Gastroesophageal sphincter (tissue), 4 donors: ENCODE measurements around the gene BRINP3. TPM values are rescaled to one million over a fixed set of nuclear protein-coding genes. Genes with fewer than 3 reads are reported as not detected.

ENCODE experiments used
- ATAC-seq: fragments of 150-250 bp; one replicate; pipeline ENCODE4 v1.9.1; 2016; ENCODE audit warnings: mild to moderate bottlenecking, moderate library complexity
- H3K27ac ChIP-seq, 4 donors: fragments of 200-600 bp; sonication (generic) in 3 of 4; 1 replicate in 3 of 4; 2 replicates in 1 of 4; pipeline ENCODE4 v1.5.1; 2016 to 2019
- H3K27me3 ChIP-seq: fragments of 200-600 bp; sonication (generic); one replicate; pipeline ENCODE4 v1.5.1; 2019
- H3K36me3 ChIP-seq, 2 donors: fragments of 200-600 bp; sonication (generic); one replicate each; pipeline ENCODE4 v1.5.1; 2019; ENCODE audit warnings: control low read depth in 1 of 2
- H3K4me1 ChIP-seq, 3 donors: fragments of 200-600 bp; sonication (generic); 1 replicate in 2 of 3; 2 replicates in 1 of 3; pipeline ENCODE4 v1.5.1; 2016 to 2019; ENCODE audit warnings: control low read depth in 2 of 3
- H3K4me3 ChIP-seq, 2 donors: fragments of 200-600 bp; sonication (generic); one replicate each; pipeline ENCODE4 v1.5.1; 2019; ENCODE audit warnings: mild to moderate bottlenecking in 1 of 2, moderate library complexity in 1 of 2
- H3K9me3 ChIP-seq, 3 donors: fragments of 200-600 bp; sonication (generic); one replicate each; pipeline ENCODE4 v1.5.1; 2017 to 2019; ENCODE audit warnings: control low read depth in 2 of 3
- EP300 ChIP-seq: sonication (generic); formaldehyde crosslinking; IDR thresholded peaks from one replicate; pipeline ENCODE4 v1.6.1; 2017; ENCODE audit warnings: antibody characterized with exemption, mild to moderate bottlenecking
- POLR2A ChIP-seq, 2 donors: fragments of 450-650 bp; IDR thresholded peaks; one replicate each; pipeline ENCODE4 v1.6.1; 2017; ENCODE audit warnings: antibody characterized with exemption in 2 of 2, mild to moderate bottlenecking in 2 of 2, moderate library complexity in 1 of 2
- POLR2AphosphoS5 ChIP-seq: sonication (generic); formaldehyde crosslinking; IDR thresholded peaks from one replicate; pipeline ENCODE4 v1.6.1; 2017; ENCODE audit warnings: antibody characterized with exemption
- WGBS, 2 donors: methylation state at CpG; one replicate each; pipeline ENCODE4 v1.1.5; 2018; ENCODE audit warnings: low coverage in 1 of 2; 5-methylcytosine and 5-hydroxymethylcytosine counted together
- total RNA-seq, 4 donors: library from RNA; depleted of rRNA; stranded (reverse); fragments of >200 nt; gene quantifications; one replicate each; pipeline ENCODE4 v1.1.0, GENCODE V29; 2016
- TF ChIP-seq, protein P1 (sequence below), 4 experiments: fragments of 200-600 bp in 2 of 4; fragments of 450-650 bp in 2 of 4; sonication (generic) in 1 of 4; IDR thresholded peaks; one replicate each; pipeline ENCODE4 v1.5.1; 2017 to 2019; ENCODE audit warnings: antibody characterized with exemption in 4 of 4, mild to moderate bottlenecking in 2 of 4, moderate library complexity in 2 of 4

The BRINP3 gene
- total RNA-seq, 4 donors from 2014 or later, result 6.7 to 24.7 (median 12.0) TPM

DNA sequence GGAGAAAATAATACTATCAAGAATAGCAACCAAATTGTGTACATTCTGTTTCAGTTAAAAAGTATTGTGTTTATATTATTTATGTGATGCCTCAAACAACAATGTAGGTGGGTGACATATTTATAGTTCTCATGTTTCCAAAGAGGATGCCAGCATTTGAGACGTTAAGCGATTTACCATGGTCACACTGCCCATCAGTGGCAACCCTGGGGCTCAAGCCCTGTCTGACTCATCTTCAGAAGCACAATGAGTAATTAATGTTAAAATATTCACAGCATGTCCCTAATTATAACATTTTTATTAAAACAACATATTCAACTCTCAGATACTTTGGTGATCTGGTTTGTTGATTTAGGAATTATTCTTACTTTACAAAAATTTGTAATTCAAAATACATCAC lies 409.4 kb downstream of the BRINP3 start:
- no peaks in the 10 kb centered on the region for H3K9me3 ChIP-seq
- no peaks in the 10 kb centered on the region for H3K36me3 ChIP-seq
- no peaks in the 10 kb centered on the region for H3K27me3 ChIP-seq
- H3K4me1 ChIP-seq, result no peaks in the 10 kb centered on the region
- H3K4me3 ChIP-seq, result no peak overlapping the region
- 49 to 70% methylated on average over 2 of the region's 2 CpGs for WGBS, 2 donors
- no peak overlapping the region for H3K27ac ChIP-seq
- ATAC-seq, result no peak
- TF ChIP-seq POLR2A (IDR thresholded peaks at IDR 0.05), result no peak
- no peak for TF ChIP-seq EP300
- TF ChIP-seq POLR2AphosphoS5, result no peak
- TF ChIP-seq, protein P1, sequence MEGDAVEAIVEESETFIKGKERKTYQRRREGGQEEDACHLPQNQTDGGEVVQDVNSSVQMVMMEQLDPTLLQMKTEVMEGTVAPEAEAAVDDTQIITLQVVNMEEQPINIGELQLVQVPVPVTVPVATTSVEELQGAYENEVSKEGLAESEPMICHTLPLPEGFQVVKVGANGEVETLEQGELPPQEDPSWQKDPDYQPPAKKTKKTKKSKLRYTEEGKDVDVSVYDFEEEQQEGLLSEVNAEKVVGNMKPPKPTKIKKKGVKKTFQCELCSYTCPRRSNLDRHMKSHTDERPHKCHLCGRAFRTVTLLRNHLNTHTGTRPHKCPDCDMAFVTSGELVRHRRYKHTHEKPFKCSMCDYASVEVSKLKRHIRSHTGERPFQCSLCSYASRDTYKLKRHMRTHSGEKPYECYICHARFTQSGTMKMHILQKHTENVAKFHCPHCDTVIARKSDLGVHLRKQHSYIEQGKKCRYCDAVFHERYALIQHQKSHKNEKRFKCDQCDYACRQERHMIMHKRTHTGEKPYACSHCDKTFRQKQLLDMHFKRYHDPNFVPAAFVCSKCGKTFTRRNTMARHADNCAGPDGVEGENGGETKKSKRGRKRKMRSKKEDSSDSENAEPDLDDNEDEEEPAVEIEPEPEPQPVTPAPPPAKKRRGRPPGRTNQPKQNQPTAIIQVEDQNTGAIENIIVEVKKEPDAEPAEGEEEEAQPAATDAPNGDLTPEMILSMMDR (IDR thresholded peaks at IDR 0.05), result no peak

DNA sequence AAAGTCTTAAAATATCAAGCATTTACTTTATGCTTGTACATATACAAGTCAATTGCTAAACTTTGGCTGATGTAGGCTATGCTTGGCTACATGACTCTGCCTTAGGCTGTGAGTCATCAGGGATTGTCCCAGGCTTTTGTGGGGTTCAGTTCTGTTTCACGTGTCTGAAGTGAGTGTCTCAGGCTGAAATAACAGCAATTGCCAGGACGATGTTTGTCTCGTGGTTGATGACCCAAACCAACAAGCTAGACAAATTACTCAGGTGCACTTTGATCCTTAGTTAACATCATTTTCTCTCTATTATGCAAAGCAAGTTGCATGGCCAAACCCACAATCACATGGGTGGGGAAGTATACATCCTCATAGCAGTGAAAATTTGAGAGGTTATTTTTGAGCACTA lies 410.1 kb downstream of the BRINP3 start:
- H3K4me3 ChIP-seq, result no peak overlapping the region
- no peak for ATAC-seq
- no peaks in the 10 kb centered on the region for H3K27me3 ChIP-seq
- WGBS, 2 donors, result 68 to 74% methylated on average over 3 of the region's 3 CpGs
- no peaks in the 10 kb centered on the region for H3K4me1 ChIP-seq
- TF ChIP-seq POLR2AphosphoS5, result no peak
- no peak overlapping the region for H3K27ac ChIP-seq
- H3K36me3 ChIP-seq, result no peaks in the 10 kb centered on the region
- no peaks in the 10 kb centered on the region for H3K9me3 ChIP-seq

DNA sequence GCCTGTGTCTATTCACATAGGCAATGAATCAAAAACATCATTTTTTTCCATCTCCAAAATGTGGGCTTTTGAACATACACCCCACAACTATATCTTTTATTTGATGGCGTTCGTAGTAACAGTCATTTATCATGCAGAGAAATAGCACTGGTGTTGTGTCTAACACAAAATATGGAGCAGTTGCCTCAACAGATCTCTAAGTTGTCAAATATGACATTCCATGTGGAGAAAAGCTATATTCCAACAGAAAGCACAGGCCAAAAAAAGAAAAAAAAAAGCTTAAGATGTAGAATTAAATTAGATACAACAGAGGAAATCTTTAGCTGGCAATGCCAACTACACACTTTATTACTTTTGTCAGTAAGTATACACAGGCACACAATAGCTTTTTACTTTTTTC lies 411.7 kb downstream of the BRINP3 start:
- no peaks in the 10 kb centered on the region for H3K9me3 ChIP-seq
- no peaks in the 10 kb centered on the region for H3K36me3 ChIP-seq
- no peak overlapping the region for H3K27ac ChIP-seq
- H3K27me3 ChIP-seq, result no peaks in the 10 kb centered on the region
- WGBS, 2 donors, result 85% methylated on average over 2 of the region's 2 CpGs; no CpG with 5 or more reads in 1 of the 2 donors
- TF ChIP-seq POLR2AphosphoS5 (no peak), EP300 (no peak), POLR2A (IDR thresholded peaks at IDR 0.05) (no peak)
- TF ChIP-seq, protein P1 (IDR thresholded peaks at IDR 0.05), result no peak
- no peaks in the 10 kb centered on the region for H3K4me1 ChIP-seq
- ATAC-seq, result no peak
- H3K4me3 ChIP-seq, result no peak overlapping the region

DNA sequence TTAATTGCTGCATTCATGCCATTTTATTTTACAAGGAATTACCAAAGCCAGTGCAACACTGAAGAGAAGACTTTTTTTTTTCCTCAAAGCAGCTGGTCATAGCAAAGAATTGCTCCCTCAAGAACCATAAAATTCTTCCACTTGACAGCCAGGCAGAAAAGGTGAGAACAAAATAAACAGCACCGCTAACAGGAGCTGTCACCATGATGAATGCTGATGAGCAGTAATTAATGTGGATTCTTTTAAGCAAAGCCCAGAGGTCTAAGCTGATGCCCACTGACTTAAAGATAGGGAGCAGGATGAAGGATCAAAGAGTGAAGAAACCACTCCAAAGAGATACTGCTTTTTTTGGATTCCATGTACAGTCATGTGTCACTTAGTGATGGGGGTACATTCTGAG lies 428.4 kb downstream of the BRINP3 start:
- H3K36me3 ChIP-seq, result no peaks in the 10 kb centered on the region

More for the DNA sequence above, 428.4 kb downstream of the BRINP3 start:
- Histone ChIP-seq H3K4me3 (no peak overlapping the region), H3K27me3 (no peaks in the 10 kb centered on the region), H3K27ac (no peak overlapping the region), H3K9me3 (no peaks in the 10 kb centered on the region), H3K4me1 (no peaks in the 10 kb centered on the region)
- ATAC-seq, result no peak
- 56 to 60% methylated on average over 1 of the region's 1 CpG for WGBS, 2 donors
- TF ChIP-seq EP300 (no peak), POLR2AphosphoS5 (no peak), POLR2A (IDR thresholded peaks at IDR 0.05) (no peak)
- TF ChIP-seq, protein P1 (IDR thresholded peaks at IDR 0.05), result no peak
